Left lung (tissue), 10 donors: ENCODE data around the gene VPS37B. TPM values are rescaled to one million over a fixed set of nuclear protein-coding genes. Genes with fewer than 3 reads are reported as not detected.
A peak's percentile ranks its signal among the peaks of the same experiment; 100 is the strongest.

Experiments used
- ATAC-seq: fragments of 200-7000 bp; cut with Tn5 transposase; one replicate; pipeline ENCODE4 v1.9.1; 2020; ENCODE audit warnings: moderate library complexity
- DNase-seq, 4 donors: peaks; one replicate each; pipeline ENCODE4 v3.0.0-alpha.2; 2013 to 2020
- H3K27ac ChIP-seq, 2 donors: fragments of 200-600 bp; sonication (generic) in 1 of 2; one replicate each; pipeline versions ENCODE4 v1.5.0 to v1.8.0; 2020 to 2021
- H3K27me3 ChIP-seq, 2 donors: fragments of 200-600 bp; sonication (generic) in 1 of 2; one replicate each; pipeline versions ENCODE4 v1.5.0 to v1.8.0; 2020 to 2021
- H3K36me3 ChIP-seq, 2 donors: fragments of 200-600 bp; sonication (generic) in 1 of 2; one replicate each; pipeline versions ENCODE4 v1.5.0 to v1.8.0; 2020 to 2021
- H3K4me1 ChIP-seq, 2 donors: fragments of 200-600 bp; one replicate each; pipeline ENCODE4 v1.8.0; 2021
- H3K4me3 ChIP-seq, 2 donors: fragments of 200-600 bp; sonication (generic) in 1 of 2; one replicate each; pipeline versions ENCODE4 v1.5.0 to v1.8.0; 2020 to 2021; ENCODE audit warnings: mild to moderate bottlenecking in 1 of 2
- H3K9me3 ChIP-seq, 2 donors: fragments of 200-600 bp; sonication (generic) in 1 of 2; one replicate each; pipeline versions ENCODE4 v1.5.0 to v1.8.0; 2020 to 2021
- CTCF ChIP-seq, 2 donors: fragments of 200-600 bp; sonication (generic) in 1 of 2; IDR thresholded peaks; one replicate each; pipeline versions ENCODE4 v1.5.0 to v1.8.0; 2021; ENCODE audit warnings: antibody characterized with exemption in 2 of 2
- intact Hi-C, 2 donors: fragments of 100-400 bp; cut with DNase I; formaldehyde crosslinking; loops; one replicate each; pipeline versions ENCODE4 v1.11.2 to v1.14.2; 2022
- polyA plus RNA-seq, 6 donors: library from polyadenylated mRNA; unstranded; fragments of 120-200 nt; gene quantifications; one replicate each; pipeline ENCODE4 v1.2.1, GENCODE V29; 2013; ENCODE audit not compliant: insufficient read length in 6 of 6
- total RNA-seq, 2 donors: library from RNA; stranded (reverse); fragmentation: NEBNext Ultra II Directional; extraction: Animal tissue kit (Norgen Biotek cat#: 25700); gene quantifications; one replicate each; pipeline ENCODE4 v1.2.1, GENCODE V29; 2021
- donor health status: DM: no; HTN: yes; CAD: no.
- donor health status: DM: no; HTN: no; CAD: no.

The VPS37B gene
- total and polyA plus RNA-seq, 8 donors = 23.2 to 35.8 (median 29.7) TPM

- ATAC-seq (no peak), DNase-seq (peak in 1 of 4 donors; percentile 19)
- intact Hi-C loops = no loop called here
- Histone ChIP-seq H3K4me3 (no peak overlapping the region), H3K9me3 (no peaks in the 10 kb centered on the region), H3K27me3 (no peaks in the 10 kb centered on the region), H3K27ac (peak overlapping the region in 1 of 2 donors; percentile 25), H3K36me3 (peaks cover 0 to 65% of the 10 kb centered on the region in 2 donors), H3K4me1 (peaks cover 34 to 53% of the 10 kb centered on the region in 2 donors)
- TF ChIP-seq CTCF (IDR thresholded peaks at IDR 0.05) = no peak
Measured at GRCh38 chr12:122868471-122869177, 27.3 kb downstream of the VPS37B start.

- H3K27me3 ChIP-seq = no peaks in the 10 kb centered on the region
- H3K4me3 ChIP-seq = no peak overlapping the region
- no peaks in the 10 kb centered on the region for H3K9me3 ChIP-seq
- H3K4me1 ChIP-seq = peaks cover 27 to 53% of the 10 kb centered on the region in 2 donors
- peak in 1 of 2 donors; percentile 34 for TF ChIP-seq CTCF (IDR thresholded peaks at IDR 0.05)
- ATAC-seq (no peak), DNase-seq (peak in 1 of 4 donors; percentile 32)
- peaks cover 0 to 65% of the 10 kb centered on the region in 2 donors for H3K36me3 ChIP-seq
- peak overlapping the region in 1 of 2 donors; percentile 48 for H3K27ac ChIP-seq
- intact Hi-C loops = no loop called here
Measured at GRCh38 chr12:122867691-122868461, 28.0 kb downstream of the VPS37B start.

GRCh38 chr12:122866950-122867607, 28.8 kb downstream of the VPS37B start:
- intact Hi-C loops = no loop called here
- H3K27me3 ChIP-seq = no peaks in the 10 kb centered on the region
- peaks cover 0 to 65% of the 10 kb centered on the region in 2 donors for H3K36me3 ChIP-seq
- DNase-seq (peak in 1 of 4 donors; percentile 25), ATAC-seq (no peak)
- TF ChIP-seq CTCF (IDR thresholded peaks at IDR 0.05) = no peak
- H3K4me1 ChIP-seq = peaks cover 19 to 49% of the 10 kb centered on the region in 2 donors
- H3K9me3 ChIP-seq = no peaks in the 10 kb centered on the region
- H3K4me3 ChIP-seq = no peak overlapping the region
- peak overlapping the region in 1 of 2 donors; percentile 48 for H3K27ac ChIP-seq

GRCh38 chr12:122866379-122866778, 29.5 kb downstream of the VPS37B start:
- Histone ChIP-seq H3K27me3 (no peaks in the 10 kb centered on the region), H3K4me3 (no peak overlapping the region), H3K36me3 (peaks cover 0 to 71% of the 10 kb centered on the region in 2 donors), H3K4me1 (peaks cover 13 to 49% of the 10 kb centered on the region in 2 donors), H3K9me3 (no peaks in the 10 kb centered on the region), H3K27ac (no peak overlapping the region)
- intact Hi-C loops = no loop called here
- DNase-seq (peak in 1 of 4 donors; percentile 17), ATAC-seq (no peak)
- TF ChIP-seq CTCF (IDR thresholded peaks at IDR 0.05) = no peak
